Caco-2 (cell line): ENCODE results near the gene IQGAP2. TPM values are rescaled to one million over a fixed set of nuclear protein-coding genes. Genes with fewer than 3 reads are reported as not detected.

Experiments
- BruUV-seq: library from RNA; stranded (reverse); fragments of 400-500 nt; replicated peaks from 2 replicates; lab custom pipeline; 2021; lab: Mats Ljungman, UMichigan
- CTCF ChIA-PET: fragments of 300-600 bp; sonication (Branson Sonifier 250); formaldehyde crosslinking; loops from one replicate; lab custom pipeline; 2022; ENCODE audit warnings: antibody characterized with exemption; lab: Charles Lee
- POLR2A ChIA-PET: fragments of 300-600 bp; sonication (Branson Sonifier 250); formaldehyde crosslinking; loops from one replicate; lab custom pipeline; 2022; ENCODE audit warnings: antibody characterized with exemption; lab: Charles Lee
- DNase-seq, 2 experiments: peaks; one replicate each; pipeline versions ENCODE4 v3.0.0 to v3.0.0-alpha.2; 2020 to 2022
- H3K27me3 ChIP-seq: replicated peaks from 2 replicates; pipeline ENCODE4 v1.6.0; 2011; ENCODE audit warnings: low read length; ENCODE audit not compliant: control insufficient read depth, insufficient read depth
- H3K36me3 ChIP-seq: 2 replicates; pipeline ENCODE4 v1.5.1; 2011; ENCODE audit warnings: low read length; ENCODE audit not compliant: control insufficient read depth, insufficient read depth
- H3K4me1 ChIP-seq: fragments of 250-450 bp; sonication (Bioruptor Pico); 2 replicates; pipeline ENCODE4 v1.5.1; 2020; ENCODE audit warnings: mild to moderate bottlenecking
- H3K4me3 ChIP-seq: 2 replicates; pipeline ENCODE4 v1.5.1; 2011; ENCODE audit warnings: low read depth, mild to moderate bottlenecking, control low read depth, low read length
- H3K9me3 ChIP-seq: fragments of 250-450 bp; sonication (Bioruptor Pico); 2 replicates; pipeline ENCODE4 v1.5.1; 2020; ENCODE audit warnings: mild to moderate bottlenecking, moderate library complexity
- H3K27ac Mint-ChIP-seq: one replicate; pipeline ENCODE4 v1.8.0; 2022; ENCODE audit warnings: mixed read lengths; ENCODE audit not compliant: unreplicated experiment
- H3K27me3 Mint-ChIP-seq: one replicate; pipeline ENCODE4 v1.8.0; 2022; ENCODE audit warnings: mixed read lengths; ENCODE audit not compliant: insufficient read depth, unreplicated experiment
- H3K36me3 Mint-ChIP-seq: one replicate; pipeline ENCODE4 v1.8.0; 2022; ENCODE audit warnings: mild to moderate bottlenecking, mixed read lengths; ENCODE audit not compliant: insufficient read depth, unreplicated experiment
- H3K4me1 Mint-ChIP-seq: one replicate; pipeline ENCODE4 v1.8.0; 2022; ENCODE audit warnings: low read depth, mixed read lengths; ENCODE audit not compliant: unreplicated experiment
- H3K4me3 Mint-ChIP-seq: one replicate; pipeline ENCODE4 v1.8.0; 2022; ENCODE audit warnings: mild to moderate bottlenecking, moderate library complexity, mixed read lengths; ENCODE audit not compliant: unreplicated experiment
- H3K9me3 Mint-ChIP-seq: one replicate; pipeline ENCODE4 v1.8.0; 2022; ENCODE audit warnings: mixed read lengths; ENCODE audit not compliant: unreplicated experiment
- intact Hi-C: fragments of 100-400 bp; cut with micrococcal nuclease; formaldehyde crosslinking; loops from one replicate; pipeline ENCODE4 v1.10.0; 2022; ENCODE audit not compliant: unreplicated experiment
- total RNA-seq: library from RNA; stranded (reverse); gene quantifications from 2 replicates; pipeline ENCODE4 v1.2.3, GENCODE V29; 2022
- TF ChIP-seq, protein P1 (sequence below), 2 experiments: fragments of 200-600 bp in 1 of 2; IDR thresholded peaks; 1 replicate in 1 of 2; 2 replicates in 1 of 2; pipeline versions ENCODE4 v1.5.1 to v1.8.0; 2011 to 2022; ENCODE audit warnings: antibody characterized with exemption in 1 of 2, control low read depth in 1 of 2, inconsistent platforms in 1 of 2, low read depth in 1 of 2, low read length in 1 of 2, mild to moderate bottlenecking in 1 of 2, moderate library complexity in 1 of 2; ENCODE audit not compliant: insufficient read depth in 1 of 2, severe bottlenecking in 1 of 2, unreplicated experiment in 1 of 2

The IQGAP2 gene
- total RNA-seq, 1 experiment from 2014 or later, result 89.4 TPM

DNA sequence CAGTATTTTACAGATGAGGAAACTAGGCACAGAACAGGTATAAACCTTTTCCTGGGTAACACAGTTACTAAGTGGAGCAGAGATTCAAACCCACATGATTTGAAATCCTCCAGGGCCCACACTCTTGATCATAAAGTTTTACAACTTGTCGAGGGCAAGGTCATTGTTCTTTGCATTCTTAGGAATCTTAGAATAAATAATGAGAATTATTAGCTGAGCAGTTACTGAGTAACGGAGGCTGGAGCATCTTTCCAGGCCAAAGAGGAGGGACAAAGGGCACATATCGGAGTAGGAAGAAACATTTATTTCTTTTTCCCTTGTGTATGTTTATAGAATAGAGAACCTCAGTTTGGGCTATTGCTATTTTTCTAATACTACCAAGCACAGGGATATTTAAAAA is 285.8 kb downstream of the IQGAP2 start:
- no peak overlapping the region for H3K4me3 ChIP-seq
- H3K4me1 ChIP-seq, result peaks cover 27% of the 10 kb centered on the region
- DNase-seq, result peak; percentile 21 to 48
- BruUV-seq, result no TSS peak
- Mint-ChIP-seq H3K27ac (no peak overlapping the region), H3K4me3 (no peak overlapping the region), H3K27me3 (no peaks in the 10 kb centered on the region), H3K9me3 (no peaks in the 10 kb centered on the region), H3K36me3 (peaks cover 37% of the 10 kb centered on the region), H3K4me1 (peaks cover 25% of the 10 kb centered on the region)
- CTCF ChIA-PET, result no interaction called here
- H3K27me3 ChIP-seq, result no peaks in the 10 kb centered on the region
- TF ChIP-seq, protein P1, sequence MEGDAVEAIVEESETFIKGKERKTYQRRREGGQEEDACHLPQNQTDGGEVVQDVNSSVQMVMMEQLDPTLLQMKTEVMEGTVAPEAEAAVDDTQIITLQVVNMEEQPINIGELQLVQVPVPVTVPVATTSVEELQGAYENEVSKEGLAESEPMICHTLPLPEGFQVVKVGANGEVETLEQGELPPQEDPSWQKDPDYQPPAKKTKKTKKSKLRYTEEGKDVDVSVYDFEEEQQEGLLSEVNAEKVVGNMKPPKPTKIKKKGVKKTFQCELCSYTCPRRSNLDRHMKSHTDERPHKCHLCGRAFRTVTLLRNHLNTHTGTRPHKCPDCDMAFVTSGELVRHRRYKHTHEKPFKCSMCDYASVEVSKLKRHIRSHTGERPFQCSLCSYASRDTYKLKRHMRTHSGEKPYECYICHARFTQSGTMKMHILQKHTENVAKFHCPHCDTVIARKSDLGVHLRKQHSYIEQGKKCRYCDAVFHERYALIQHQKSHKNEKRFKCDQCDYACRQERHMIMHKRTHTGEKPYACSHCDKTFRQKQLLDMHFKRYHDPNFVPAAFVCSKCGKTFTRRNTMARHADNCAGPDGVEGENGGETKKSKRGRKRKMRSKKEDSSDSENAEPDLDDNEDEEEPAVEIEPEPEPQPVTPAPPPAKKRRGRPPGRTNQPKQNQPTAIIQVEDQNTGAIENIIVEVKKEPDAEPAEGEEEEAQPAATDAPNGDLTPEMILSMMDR (IDR thresholded peaks at IDR 0.05; ENCODE audit: insufficient read depth in 1 of 2, low read depth in 1 of 2, low read length in 1 of 2, severe bottlenecking in 1 of 2, unreplicated experiment in 1 of 2), result no peak
- no peaks in the 10 kb centered on the region for H3K9me3 ChIP-seq
- peaks cover 1% of the 10 kb centered on the region; the same call in 1 of the 2 replicates for H3K36me3 ChIP-seq
- intact Hi-C loops, result no loop called here
- POLR2A ChIA-PET, result no interaction called here

- Histone ChIP-seq H3K9me3 (no peaks in the 10 kb centered on the region), H3K4me3 (no peak overlapping the region), H3K36me3 (peaks cover 1% of the 10 kb centered on the region; the same call in 1 of the 2 replicates), H3K4me1 (peaks cover 20% of the 10 kb centered on the region), H3K27me3 (no peaks in the 10 kb centered on the region)
- DNase-seq, result no peak
- TF ChIP-seq, protein P1 (IDR thresholded peaks at IDR 0.05; ENCODE audit: insufficient read depth in 1 of 2, low read depth in 1 of 2, low read length in 1 of 2, severe bottlenecking in 1 of 2, unreplicated experiment in 1 of 2), result no peak
- Mint-ChIP-seq H3K27ac (no peak overlapping the region), H3K36me3 (peaks cover 38% of the 10 kb centered on the region), H3K27me3 (no peaks in the 10 kb centered on the region), H3K4me1 (peaks cover 20% of the 10 kb centered on the region), H3K4me3 (no peak overlapping the region), H3K9me3 (no peaks in the 10 kb centered on the region)
- intact Hi-C loops, result no loop called here
- ChIA-PET CTCF (no interaction called here), POLR2A (no interaction called here)
- no TSS peak for BruUV-seq
These were observed 286.4 kb downstream of the IQGAP2 start for GRCh38 chr5:76689321-76690036.

GRCh38 chr5:76690037-76690679 is 287.1 kb downstream of the IQGAP2 start:
- no TSS peak for BruUV-seq
- CTCF ChIA-PET, result no interaction called here
- Mint-ChIP-seq H3K36me3 (peaks cover 40% of the 10 kb centered on the region), H3K27ac (no peak overlapping the region), H3K4me3 (no peak overlapping the region), H3K27me3 (no peaks in the 10 kb centered on the region), H3K4me1 (peaks cover 13% of the 10 kb centered on the region), H3K9me3 (no peaks in the 10 kb centered on the region)
- Histone ChIP-seq H3K4me3 (no peak overlapping the region), H3K27me3 (no peaks in the 10 kb centered on the region), H3K9me3 (no peaks in the 10 kb centered on the region), H3K4me1 (peaks cover 20% of the 10 kb centered on the region), H3K36me3 (peaks cover 1% of the 10 kb centered on the region; the same call in 1 of the 2 replicates)
- POLR2A ChIA-PET, result no interaction called here
- intact Hi-C loops, result no loop called here
- TF ChIP-seq, protein P1 (IDR thresholded peaks at IDR 0.05; ENCODE audit: insufficient read depth in 1 of 2, low read depth in 1 of 2, low read length in 1 of 2, severe bottlenecking in 1 of 2, unreplicated experiment in 1 of 2), result no peak
- no peak for DNase-seq
